Measurements from ENCODE around the gene ITCH.
"Not testable (repeated sequence)": the region's sequence is repeated elsewhere in the genome, so short reads cannot be mapped to it uniquely, and the experiment has no call there.

The ITCH gene

GRCh38 chr20:34382877-34383455, 19.9 kb downstream of the ITCH start:
- not testable (repeated sequence) for DNase-seq

- no peak for DNase-seq
Observed at GRCh38 chr20:34385464-34385863, 22.4 kb downstream of the ITCH start.

GRCh38 chr20:34388000-34388399, 24.9 kb downstream of the ITCH start:
- DNase-seq = no peak

GRCh38 chr20:34388678-34389077, 25.6 kb downstream of the ITCH start:
- DNase-seq = no peak

- DNase-seq = no peak
Observed at GRCh38 chr20:34389206-34389953, 26.3 kb downstream of the ITCH start.

GRCh38 chr20:34389954-34390555, 27.0 kb downstream of the ITCH start:
- DNase-seq = no peak

- DNase-seq = no peak
Observed at GRCh38 chr20:34396408-34396807, 33.3 kb downstream of the ITCH start.

- no peak for DNase-seq
Observed at GRCh38 chr20:34397096-34397495, 34.0 kb downstream of the ITCH start.

- not testable (repeated sequence) for DNase-seq
Observed at GRCh38 chr20:34400776-34401175, 37.7 kb downstream of the ITCH start.

- no peak for DNase-seq
Observed at GRCh38 chr20:34401741-34402455, 38.8 kb downstream of the ITCH start.

GRCh38 chr20:34402461-34402860, 39.4 kb downstream of the ITCH start:
- no peak for DNase-seq

- DNase-seq = no peak
Observed at GRCh38 chr20:34403063-34403827, 40.2 kb downstream of the ITCH start.

GRCh38 chr20:34403908-34404307, 40.8 kb downstream of the ITCH start:
- DNase-seq = no peak

- no peak for DNase-seq
Observed at GRCh38 chr20:34404803-34405202, 41.7 kb downstream of the ITCH start.

GRCh38 chr20:34405247-34405651, 42.2 kb downstream of the ITCH start:
- not testable (repeated sequence) for DNase-seq

- not testable (repeated sequence) for DNase-seq
Observed at GRCh38 chr20:34405942-34406341, 42.9 kb downstream of the ITCH start.

- no peak for DNase-seq
Observed at GRCh38 chr20:34407962-34408474, 44.9 kb downstream of the ITCH start.

GRCh38 chr20:34410336-34410735, 47.3 kb downstream of the ITCH start:
- DNase-seq = no peak

GRCh38 chr20:34412453-34412852, 49.4 kb downstream of the ITCH start:
- no peak for DNase-seq

GRCh38 chr20:34414525-34414924, 51.5 kb downstream of the ITCH start:
- DNase-seq = not testable (repeated sequence)

GRCh38 chr20:34415079-34415478, 52.0 kb downstream of the ITCH start:
- no peak for DNase-seq

- peak; percentile 27 for DNase-seq
Observed at GRCh38 chr20:34420146-34420545, 57.1 kb downstream of the ITCH start.

GRCh38 chr20:34420975-34421374, 57.9 kb downstream of the ITCH start:
- no peak for DNase-seq
